Activated CD8-positive, alpha-beta memory T cell treated with anti-CD3 and anti-CD28 coated beads, Interleukin-2, amount 50 U/mL, for 24 hours (primary cell): ENCODE measurements around the gene ZNF383.
"Not testable (repeated sequence)": the region's sequence is repeated elsewhere in the genome, so short reads cannot be mapped to it uniquely, and the experiment has no call there.

ENCODE experiments used
- DNase-seq: peaks from one replicate; pipeline ENCODE4 v3.0.0-alpha.2; 2020; ENCODE audit errors: extremely low read depth

The ZNF383 gene

DNA sequence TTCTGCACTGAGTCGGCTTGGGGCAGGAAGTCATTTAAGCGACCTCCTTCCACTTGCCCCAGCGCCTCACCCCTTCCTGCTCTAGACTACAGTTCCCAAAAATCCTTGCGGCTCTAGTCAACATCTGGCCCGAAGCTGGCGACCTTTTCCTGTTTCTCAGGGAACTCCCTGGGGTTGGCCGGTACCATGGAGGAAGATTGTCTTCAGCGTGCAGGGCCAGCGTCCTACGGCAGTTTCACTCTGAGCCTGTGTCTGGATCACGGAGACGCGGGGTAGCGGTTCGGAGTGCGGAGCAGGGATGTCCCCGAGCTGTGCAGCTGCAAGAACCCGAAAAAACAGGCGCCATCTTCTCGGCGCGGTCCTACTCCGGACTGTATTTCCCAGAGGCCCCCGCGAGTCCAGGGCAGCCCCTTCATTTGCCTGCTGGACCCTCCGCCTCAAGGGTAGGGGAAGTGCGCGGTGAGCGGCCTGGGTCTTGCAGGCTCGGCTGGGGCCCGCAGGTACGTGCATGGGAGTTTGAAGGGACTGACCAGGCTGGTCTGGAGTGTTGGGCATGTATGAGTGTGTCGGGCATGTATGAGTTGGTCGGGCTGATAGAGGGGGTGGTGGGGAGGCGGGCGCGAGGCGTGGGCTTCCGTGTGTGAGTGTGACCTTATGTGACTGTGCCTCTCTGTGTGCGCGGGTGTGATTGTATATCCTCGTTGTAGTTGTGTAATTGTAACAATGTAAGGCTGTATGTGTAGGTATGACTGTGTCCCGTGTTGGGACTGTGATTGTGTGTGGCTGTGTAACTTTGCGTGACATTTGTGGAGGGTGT is at the start of gene ZNF383:
Gene ZNF383 (plus strand): TSS at position 440 of the 817 bp plus-strand sequence. CDS start 12,240 bp downstream, outside the sequence.
- peak; percentile 63 for DNase-seq

- DNase-seq: peak; percentile 72
Observed at GRCh38 chr19:37172368-37173366, 45.3 kb upstream of the ZNF383 start, which contains the start of gene ZNF585A. TSS of gene ZNF585A (minus strand) at chr19:37172695. CDS start at chr19:37169910, 2,785 bp downstream.

DNA sequence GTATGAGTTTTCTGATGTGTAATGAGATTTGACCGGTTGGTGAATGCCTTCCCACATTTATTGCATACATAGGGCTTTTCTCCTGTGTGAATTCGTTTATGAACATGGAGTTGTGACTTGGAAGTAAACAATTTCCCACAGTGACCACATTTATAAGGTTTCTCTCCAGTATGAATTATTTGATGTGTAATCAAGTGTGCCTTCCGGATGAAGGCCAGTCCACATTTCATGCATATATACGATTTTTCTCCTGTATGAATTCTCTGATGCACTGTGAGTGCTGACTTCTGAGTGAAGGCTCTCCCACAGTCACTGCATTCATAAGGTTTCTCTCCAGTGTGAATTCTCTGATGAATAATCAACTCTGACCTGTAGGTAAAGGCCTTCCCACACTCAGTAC is 31.9 kb upstream of the ZNF383 start:
- not testable (repeated sequence) for DNase-seq

DNA sequence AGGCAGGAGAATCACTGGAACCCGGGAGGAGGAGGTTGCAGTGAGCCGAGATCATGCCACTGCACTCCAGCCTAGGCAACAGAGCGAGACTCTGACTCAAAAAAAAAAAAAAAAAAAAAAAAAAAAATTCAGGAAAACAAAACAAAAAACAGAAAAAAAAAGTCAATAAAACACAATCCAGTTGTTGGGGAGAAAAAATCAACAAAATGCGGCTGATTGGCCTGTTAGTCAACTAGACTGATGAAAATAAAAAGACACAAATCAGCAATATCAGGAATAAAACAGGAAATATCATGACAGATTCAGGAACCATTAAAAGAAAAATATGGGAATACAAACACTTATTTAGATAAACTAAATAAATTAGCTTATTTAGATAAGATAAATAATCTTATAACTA is 22.8 kb upstream of the ZNF383 start:
- DNase-seq: not testable (repeated sequence)

DNA sequence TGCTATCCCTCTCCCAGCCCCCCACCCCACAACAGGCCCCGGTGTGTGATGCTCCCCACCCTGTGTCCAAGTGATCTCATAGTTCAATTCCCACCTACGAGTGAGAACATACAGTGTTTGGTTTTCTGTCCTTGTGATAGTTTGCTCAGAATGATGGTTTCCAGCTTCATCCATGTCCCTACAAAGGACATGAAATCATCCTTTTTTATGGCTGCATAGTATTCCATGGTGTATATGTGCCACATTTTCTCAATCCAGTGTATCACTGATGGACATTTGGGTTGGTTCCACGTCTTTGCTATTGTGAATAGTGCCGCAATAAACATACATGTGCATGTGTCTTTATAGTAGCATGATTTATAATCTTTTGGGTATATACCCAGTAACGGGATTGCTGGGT is 20.9 kb upstream of the ZNF383 start:
- not testable (repeated sequence) for DNase-seq

DNA sequence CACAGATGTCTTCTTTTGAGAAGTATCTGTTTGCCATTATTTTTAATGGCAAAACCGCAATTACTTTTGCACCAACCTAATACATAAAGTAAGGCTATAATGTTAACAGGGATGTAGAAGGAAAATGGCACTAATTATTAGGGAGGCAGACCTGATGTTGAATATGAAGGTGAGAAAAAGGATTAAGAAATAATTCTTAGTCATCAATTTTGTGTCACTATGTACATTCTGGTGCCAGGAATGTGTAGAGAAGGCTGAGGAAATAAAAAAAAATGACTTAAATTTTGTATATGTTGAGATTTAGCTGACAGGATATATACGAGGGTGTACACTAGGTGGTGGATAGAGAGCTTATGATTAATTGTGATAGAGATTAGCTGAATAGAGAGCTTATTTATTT is 20.2 kb upstream of the ZNF383 start:
- DNase-seq: no peak

- DNase-seq: no peak
Observed at GRCh38 chr19:37217480-37217774, 587 bp upstream of the ZNF383 start.

GRCh38 chr19:37218592-37218935 is 550 bp downstream of the ZNF383 start:
- no peak for DNase-seq

DNA sequence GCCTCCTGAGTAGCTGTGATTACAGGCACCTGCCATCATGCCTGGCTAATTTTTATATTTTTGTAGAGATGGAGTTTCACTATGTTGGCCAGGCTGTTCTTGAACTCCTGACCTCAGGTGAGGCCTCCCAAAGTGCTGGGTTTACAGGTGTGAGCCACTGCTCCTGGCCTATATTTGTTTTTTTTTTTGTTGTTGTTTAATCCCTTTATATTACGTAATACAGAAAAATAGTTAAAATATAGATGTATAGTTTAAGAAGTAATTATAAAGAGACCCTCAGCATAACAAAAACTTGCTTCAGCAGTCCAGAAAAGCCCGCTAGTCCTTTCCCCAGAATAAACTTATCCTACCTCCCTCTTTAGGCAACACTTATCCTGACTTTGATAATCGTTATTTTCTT is 2.4 kb downstream of the ZNF383 start:
- DNase-seq: no peak

GRCh38 chr19:37221136-37221535 is 3.1 kb downstream of the ZNF383 start:
- DNase-seq: no peak

DNA sequence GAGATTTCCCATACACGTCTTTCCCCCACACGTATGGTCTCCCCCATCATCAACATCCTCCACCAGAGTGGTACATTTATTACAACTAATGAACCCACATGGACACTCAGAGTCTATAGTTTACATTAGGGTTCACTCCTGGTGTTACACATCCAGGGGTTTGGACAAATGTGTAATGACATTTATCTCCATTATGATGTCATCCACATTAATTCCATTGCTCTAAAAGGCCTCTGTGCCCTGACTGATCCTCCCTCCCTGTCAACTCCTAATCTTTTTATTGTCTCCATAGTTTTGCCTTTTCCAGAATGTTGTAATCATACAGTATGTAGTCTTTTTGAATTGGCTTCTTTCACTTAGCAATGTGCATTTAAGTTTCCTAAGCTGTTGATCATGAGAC is 8.2 kb downstream of the ZNF383 start:
- DNase-seq: no peak

- DNase-seq: no peak
Observed at GRCh38 chr19:37227996-37228395, 10.0 kb downstream of the ZNF383 start.

DNA sequence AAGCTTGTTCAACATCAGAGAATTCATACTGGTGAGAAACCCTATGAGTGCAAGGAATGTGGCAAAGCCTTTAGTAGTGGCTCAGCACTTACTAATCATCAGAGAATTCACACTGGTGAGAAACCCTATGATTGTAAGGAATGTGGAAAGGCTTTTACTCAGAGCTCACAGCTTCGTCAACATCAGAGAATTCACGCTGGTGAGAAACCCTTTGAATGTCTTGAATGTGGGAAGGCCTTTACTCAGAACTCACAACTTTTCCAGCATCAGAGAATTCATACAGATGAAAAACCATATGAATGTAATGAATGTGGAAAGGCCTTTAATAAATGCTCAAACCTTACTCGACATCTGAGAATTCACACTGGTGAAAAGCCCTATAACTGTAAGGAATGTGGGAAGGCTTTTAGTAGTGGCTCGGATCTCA is 25.2 kb downstream of the ZNF383 start:
- no peak for DNase-seq

GRCh38 chr19:37251308-37252229 is 33.6 kb downstream of the ZNF383 start:
- no peak for DNase-seq

DNA sequence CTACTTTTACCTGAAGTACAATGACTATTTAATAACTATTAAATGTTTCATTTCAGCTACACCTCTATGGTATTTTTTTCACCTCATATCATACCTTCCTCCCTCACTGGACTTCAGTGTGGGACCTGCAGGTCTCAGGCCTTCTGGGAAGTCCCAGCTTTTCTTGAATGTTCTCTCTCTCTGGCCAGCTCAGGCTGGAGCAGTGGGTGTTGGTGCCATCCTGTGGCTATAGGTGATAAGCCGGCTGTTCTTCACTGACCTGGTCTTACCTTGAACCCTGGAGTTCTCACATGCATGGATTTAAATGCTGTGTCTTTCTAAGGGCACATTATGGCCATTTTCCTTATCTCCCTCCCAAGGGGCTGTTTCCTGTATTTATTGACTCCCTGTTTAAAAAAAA is 45.0 kb downstream of the ZNF383 start:
- DNase-seq: not testable (repeated sequence)

DNA sequence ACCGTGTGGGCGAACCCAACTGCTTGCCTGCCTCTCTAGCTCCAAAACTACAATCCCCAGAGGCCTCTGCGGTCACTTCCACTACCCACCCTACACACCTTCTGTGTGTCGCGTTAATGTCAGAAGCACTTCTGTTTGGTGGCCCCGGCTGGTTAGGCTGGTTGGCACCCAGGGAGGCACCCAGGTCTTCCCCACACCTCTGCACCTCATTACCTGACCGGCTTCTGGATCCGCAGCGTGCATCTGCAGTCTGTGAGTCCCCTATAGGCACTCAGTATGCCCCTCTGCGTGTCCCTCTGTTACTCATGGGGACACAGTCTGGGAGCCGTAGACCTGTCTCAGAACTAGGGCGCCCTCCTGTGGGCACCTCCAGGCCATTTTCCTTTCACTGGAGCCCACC is 49.0 kb downstream of the ZNF383 start:
- DNase-seq: not testable (repeated sequence)

- not testable (repeated sequence) for DNase-seq
Observed at GRCh38 chr19:37267755-37268154, 49.7 kb downstream of the ZNF383 start.

DNA sequence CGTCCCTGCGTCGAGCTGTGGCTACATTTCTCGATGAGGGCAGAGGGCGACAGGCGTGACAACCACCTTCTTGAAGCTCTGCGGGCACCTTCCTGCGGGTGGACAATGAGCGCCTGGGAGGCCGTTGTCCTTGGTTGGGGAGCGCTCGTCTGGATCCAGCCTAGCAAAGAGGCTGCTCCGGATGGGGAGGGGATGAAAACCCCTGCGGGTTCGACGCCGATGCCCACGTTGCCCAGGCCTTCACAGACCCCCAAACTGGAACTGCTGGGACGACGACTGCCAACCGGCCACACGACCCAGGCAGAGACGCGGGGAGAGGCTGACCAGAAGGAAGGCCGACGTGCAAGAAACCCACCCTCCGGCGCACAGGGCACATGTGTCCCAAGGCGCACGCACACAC is 62.6 kb downstream of the ZNF383 start:
- DNase-seq: not testable (repeated sequence)

- not testable (repeated sequence) for DNase-seq
Observed at GRCh38 chr19:37284020-37284419, 66.0 kb downstream of the ZNF383 start.

DNA sequence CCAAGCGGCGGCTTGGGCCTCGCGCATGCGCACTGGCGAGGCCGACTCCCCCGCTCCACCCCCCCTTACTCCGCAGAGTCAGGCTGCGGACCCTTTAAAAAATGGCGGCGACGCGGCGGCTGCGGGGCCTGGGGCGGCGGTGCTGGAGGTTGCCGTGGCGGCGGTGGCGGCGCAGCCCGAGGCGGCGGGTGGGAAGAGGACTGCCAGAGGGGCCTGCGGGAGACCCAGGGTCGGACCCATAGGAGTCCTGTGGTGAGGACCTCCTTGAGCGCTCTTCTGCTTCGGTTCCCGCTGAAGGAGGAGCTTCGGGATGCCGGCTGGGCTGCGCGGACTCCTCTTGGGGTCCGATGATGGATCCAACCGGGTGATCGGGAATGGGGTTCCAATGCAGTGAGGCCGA is 71.2 kb downstream of the ZNF383 start:
- DNase-seq: not testable (repeated sequence)
